Midbrain (tissue), 1 donor: Measurements from ENCODE around the gene ALG10B.
"Not testable (repeated sequence)": the region's sequence is repeated elsewhere in the genome, so short reads cannot be mapped to it uniquely, and the experiment has no call there.

Source experiments
- DNase-seq: peaks from one replicate; lab custom pipeline; 2025; lab: John Stamatoyannopoulos, UW

ALG10B gene, protein sequence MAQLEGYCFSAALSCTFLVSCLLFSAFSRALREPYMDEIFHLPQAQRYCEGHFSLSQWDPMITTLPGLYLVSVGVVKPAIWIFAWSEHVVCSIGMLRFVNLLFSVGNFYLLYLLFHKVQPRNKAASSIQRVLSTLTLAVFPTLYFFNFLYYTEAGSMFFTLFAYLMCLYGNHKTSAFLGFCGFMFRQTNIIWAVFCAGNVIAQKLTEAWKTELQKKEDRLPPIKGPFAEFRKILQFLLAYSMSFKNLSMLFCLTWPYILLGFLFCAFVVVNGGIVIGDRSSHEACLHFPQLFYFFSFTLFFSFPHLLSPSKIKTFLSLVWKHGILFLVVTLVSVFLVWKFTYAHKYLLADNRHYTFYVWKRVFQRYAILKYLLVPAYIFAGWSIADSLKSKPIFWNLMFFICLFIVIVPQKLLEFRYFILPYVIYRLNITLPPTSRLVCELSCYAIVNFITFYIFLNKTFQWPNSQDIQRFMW

DNA sequence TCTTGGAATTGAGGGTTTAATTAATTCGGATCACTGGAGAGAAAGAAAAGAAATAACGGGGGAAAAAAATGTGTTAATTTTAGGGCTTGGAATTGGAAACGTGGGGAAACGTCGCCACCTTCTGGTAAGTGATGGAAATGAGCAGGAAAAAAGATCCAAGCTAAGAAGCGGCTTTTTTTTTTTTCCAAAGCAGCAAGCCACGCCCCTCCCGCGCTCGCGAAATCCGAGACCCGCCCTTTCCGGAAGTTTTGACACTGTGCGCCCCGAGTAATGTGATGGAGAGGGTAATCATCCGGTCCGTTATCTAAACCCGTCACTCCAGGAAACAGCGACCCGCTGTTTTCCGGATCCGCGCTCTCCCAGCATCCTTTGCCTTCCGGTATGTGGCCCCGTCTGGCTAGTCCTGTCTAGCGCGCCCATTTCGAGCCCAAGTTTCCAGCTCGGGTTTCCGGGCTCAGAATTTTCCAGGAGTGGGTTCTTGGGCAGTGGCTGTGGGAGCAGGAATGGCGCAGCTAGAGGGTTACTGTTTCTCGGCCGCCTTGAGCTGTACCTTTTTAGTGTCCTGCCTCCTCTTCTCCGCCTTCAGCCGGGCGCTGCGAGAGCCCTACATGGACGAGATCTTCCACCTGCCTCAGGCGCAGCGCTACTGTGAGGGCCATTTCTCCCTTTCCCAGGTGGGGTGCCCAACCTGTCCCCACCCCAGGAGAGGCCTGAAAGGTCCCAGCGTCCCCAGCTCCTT, at the start of gene ALG10B:
Gene ALG10B (plus strand): TSS at position 384 of the 739 bp plus-strand sequence. CDS start 120 bp downstream, at position 504.
- peak; percentile 98 for DNase-seq

DNA sequence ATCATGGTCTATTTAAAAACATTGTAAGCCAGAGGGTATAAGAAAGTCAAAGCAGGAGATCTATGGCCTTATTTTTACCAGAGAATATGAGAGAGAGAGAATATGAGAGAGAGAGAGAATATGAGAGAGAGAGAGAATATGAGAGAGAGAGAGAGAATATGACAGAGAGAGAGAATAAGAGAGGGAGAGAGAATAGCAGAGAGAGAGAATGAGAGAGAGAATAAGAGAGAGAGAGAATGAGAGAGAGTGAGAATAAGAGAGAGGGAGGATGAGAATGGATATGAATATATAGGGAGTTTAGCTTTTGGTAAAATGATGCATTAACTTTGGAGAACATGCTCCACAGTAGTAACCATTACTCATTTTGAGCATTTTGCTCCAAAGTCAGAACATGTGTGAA, 48.0 kb upstream of the ALG10B start:
- no peak for DNase-seq

DNA sequence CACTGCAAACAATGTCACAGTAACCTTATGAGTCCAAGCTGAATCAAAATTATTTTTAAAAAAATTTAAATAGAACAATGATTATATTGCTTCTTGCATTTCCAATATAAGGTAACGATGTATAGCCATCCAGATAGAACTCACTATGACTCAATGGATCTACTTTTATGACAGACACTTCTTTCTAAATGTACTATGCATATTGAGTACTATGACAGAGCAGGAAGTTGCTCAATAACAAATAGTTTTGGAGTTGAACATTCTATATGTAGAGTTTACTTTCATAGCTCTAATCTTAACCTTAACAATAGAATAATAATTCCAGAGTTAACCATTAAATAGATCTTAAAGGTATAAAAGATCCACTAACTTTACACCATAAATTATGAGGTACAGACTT, 46.7 kb upstream of the ALG10B start:
- DNase-seq, result no peak

DNA sequence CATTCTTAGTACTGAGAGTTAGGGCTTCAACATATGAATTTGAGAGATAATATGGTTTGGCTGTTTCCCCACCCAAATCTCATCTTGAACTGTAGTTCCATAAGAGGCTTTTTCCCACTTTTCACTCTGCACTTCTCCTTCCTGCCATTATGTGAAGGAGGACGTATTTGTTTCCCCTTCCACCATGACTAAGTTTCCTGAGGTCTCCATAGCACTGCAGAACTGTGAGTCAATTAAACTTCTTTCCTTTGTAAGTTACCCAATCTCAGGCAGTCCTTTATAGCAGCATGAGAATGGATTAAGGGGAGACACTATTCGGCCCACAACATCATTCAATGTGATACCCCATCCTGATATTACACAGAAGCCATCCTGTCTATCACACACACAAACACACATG, 36.8 kb upstream of the ALG10B start:
- DNase-seq, result no peak

DNA sequence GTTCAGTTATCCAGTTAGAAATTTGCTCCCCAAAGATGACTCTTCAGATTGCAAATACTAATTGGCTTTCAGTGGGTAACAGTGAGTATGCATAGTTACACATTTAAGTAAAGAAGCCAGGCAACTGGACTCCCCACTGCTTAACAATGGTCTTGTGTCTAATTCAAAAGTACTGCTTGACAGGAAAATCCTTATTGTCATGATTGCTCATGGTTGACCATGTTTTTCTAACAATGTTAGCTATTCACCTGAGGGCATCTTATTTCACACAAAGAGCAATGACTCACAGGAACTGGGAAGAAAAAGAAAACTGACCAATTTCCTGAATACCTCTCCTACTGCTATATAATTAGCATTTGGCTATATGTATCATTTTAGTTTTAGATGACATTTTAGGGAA, 33.7 kb upstream of the ALG10B start:
- no peak for DNase-seq

DNA sequence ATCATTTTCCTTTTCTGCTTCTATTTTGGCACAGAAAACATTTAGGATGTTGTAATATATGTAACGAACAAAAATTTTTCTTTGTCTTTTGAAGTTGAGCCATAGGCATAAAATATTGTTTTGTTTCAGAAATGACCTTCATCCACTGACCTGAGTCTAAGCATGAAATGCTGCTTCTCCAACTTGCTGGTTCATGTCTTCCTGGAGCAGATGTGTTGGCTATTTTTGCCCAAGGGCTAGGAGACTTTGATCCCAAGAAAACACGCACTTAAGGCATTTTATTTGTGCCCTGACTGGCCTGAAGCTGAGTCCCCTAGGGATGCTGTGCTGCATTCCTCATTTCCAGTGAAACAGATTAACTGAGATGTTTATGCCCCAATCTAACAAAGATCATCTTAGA, 27.2 kb upstream of the ALG10B start:
- no peak for DNase-seq

DNA sequence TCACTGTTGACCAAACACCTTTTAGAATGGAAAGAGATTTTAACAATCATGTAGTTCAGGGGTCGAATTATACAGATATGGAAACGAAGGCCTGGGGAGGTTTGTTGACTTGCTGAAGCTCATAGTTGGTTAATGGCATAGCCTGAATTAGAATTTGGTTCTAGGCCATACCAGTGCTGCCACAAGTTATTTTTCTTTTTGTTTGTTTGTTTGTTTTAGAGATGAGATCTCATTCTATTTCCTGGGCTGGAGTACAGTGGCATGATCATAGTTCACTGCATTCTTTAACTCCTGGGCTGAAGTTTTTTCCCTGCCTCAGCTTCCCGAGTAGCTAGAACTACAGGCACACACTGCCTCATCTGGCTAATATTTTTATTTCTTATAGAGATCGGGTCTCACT, 25.4 kb upstream of the ALG10B start:
- no peak for DNase-seq

DNA sequence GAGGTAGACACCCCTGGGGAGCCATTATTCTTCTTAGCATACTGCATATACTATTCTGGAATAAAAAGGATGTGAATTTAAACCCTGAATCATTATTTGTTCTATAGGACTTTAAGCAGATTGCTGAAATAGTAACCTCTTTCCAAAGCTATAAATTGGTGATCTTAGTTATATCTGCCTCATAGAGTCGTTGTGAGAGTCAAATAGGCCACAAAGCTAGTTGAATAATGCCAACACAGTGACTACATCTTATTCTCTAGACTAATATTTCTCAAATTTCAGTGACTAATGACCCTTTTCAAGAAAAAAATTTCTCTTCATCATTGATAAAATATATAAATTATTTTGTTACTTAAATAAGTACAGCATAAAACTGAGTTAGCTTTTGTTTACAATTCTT, 13.6 kb upstream of the ALG10B start:
- not testable (repeated sequence) for DNase-seq

DNA sequence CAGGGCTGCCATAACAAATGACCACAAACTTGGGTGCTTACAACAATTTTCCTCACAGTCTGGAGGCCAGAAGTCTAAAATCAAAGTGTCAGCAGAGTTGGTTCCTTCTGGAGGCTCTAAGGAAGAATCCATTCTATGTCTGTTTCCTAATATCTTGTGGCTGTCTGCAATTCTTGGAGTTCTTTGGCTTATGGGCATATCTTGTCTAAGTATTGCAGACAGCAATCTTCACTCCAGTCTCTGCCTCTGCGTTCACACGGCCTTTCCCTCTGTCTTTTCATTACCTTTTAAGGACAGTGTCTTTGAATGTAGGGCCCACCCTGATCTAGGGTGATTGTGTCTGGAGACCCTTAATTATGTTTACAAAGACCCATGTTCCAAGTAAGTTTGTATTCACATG, 5.4 kb downstream of the ALG10B start:
- not testable (repeated sequence) for DNase-seq

DNA sequence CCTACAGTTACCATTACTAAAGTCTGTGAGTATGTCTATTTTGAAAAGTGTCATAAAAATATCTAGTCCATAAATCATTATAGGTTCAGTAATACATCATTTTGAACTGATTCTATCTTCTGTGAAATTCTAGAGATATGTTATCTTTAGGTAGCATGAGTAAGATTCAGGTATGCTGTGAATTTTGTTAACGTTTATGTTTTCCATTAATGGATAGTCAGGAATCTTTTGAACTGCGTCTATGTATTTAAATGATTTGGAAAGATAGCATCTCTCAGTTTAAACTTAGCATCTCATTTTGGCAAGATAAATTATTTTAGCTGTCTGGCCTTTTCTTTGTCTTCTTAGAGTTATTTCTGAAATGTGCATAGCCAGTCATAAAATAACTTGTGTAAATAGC, 8.3 kb downstream of the ALG10B start:
- no peak for DNase-seq

DNA sequence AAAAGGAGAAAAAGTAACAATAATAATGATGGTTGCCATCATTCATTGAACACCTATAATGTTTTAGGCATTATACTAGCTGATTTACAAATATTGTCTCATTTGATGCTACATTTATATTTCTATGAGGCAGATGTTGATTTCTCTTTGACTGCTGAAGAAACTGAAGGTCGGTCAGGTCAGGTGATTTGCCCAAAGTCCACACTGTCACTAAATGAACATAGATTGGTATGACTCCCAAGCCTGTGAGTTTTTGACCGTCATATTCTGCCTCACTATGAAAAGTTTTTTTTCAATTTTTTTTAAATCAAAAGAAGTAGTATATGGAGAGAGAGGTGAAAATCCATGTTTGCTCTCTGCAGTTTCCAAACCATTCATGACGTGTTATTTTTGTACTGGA, 10.8 kb downstream of the ALG10B start:
- DNase-seq, result no peak

DNA sequence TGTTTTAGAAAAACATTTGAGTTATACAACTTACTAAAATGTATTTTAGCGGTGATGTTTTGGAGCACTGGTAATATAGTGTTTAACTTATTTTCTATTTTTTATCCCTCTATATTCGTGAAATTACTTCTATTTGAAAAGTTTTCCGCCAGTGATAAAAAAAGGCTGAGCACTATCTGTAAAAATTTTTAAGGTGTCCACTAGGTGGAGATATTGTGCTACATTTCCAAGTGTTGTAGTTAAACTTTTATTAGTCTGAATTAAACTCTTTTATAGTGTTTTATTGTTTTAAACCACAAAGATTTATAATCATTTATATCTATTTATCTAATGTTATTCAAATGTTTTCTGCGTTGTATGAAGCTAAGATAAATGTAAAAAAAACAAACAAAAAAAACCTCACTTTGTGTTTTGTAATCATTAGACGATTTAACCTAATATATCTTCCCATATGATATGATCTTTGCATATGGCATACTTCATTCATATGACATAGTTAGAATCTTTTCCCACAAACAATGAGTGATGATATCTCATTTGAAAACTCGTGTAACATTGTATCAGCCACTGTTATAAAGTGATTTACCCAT, 11.8 kb downstream of the ALG10B start:
- DNase-seq, result peak; percentile 28

DNA sequence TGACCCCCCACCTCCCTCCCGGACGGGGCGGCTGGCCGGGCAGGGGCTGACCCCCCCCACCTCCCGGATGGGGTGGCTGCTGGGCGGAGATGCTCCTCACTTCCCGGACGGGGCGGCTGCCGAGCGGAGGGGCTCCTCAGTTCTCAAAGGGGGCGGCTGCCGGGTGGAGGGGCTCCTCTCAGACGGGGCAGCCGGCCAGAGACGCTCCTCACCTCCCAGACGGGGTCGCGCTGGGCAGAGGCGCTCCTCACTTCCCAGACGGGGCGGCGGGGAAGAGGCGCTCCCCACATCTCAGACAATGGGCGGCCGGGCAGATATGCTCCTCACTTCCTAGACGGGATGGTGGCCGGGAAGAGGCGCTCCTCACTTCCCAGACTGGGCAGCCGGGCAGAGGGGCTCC, 13.8 kb downstream of the ALG10B start:
- not testable (repeated sequence) for DNase-seq

DNA sequence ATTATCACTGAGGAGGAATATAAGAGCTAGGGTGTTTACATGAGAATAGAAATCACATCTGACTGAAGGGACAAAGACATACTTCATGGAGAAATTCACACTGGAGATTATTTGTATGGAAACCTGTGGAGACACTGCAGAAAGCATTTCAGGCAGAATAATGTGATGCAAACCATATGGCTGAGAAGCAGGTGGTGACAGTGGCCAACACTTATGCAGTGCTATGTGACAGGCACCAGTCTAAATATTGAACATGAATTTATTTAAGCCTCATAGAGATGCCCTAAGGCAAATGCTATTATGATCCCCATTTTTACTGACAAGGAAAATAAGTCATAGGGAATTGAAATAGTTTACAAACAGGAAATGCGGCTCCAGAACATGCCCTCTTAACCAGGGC, 16.2 kb downstream of the ALG10B start:
- no peak for DNase-seq

DNA sequence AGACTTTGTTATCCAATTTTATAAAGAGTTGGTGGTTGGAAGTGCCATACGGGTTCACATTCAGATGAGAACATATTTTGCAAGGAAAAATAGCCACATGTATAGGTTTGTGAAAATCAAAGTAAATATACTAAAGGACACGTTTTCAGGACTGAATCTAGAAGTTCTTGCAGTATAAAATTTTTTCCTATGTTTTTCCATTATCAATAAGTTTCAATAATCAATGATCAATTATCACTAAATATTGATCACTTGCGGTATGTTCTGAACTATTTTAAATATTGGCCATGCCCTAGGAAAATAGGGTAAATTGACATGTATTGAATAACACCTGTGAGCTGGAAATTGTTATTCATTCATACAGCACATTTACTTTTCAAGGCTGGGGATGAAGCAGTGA, 25.9 kb downstream of the ALG10B start:
- no peak for DNase-seq

DNA sequence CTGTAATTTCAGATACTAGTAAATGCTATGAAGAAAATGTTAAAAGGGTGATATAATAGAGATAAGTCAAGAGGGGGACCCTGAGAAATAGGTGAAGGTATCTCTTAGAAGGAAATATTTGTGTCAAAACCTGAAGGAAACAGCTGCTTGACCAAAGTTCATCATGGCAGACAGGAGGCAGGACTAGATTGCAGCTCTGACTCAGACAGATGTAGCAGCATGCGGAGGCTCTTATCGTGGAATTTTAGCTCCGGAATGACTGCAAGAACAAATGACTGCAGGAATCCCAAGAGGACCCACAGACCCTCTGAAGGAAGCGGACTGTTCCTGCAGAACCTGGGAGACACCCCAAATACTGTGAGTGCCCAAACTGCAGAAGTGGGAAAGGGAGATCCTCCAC, 26.7 kb downstream of the ALG10B start:
- DNase-seq, result not testable (repeated sequence)

DNA sequence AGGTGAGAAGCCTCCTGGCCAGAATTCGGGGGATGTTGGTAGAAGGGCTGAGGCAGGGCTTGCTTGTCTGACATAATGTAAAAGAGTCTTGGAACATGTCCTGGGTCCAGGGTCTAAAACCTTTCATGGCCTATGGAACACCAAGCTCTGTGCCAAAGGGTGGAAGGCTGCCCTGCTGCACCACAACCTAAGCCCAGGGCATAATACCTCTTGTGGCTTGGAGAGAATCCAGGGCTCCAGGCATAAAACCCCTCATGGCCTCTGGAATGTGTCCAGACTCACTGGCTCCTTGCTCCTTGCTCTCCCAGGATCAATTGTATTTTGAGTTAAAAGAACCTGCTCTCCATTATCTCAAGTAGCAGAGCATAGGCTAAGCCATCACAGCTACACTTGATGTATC, 27.3 kb downstream of the ALG10B start:
- not testable (repeated sequence) for DNase-seq

DNA sequence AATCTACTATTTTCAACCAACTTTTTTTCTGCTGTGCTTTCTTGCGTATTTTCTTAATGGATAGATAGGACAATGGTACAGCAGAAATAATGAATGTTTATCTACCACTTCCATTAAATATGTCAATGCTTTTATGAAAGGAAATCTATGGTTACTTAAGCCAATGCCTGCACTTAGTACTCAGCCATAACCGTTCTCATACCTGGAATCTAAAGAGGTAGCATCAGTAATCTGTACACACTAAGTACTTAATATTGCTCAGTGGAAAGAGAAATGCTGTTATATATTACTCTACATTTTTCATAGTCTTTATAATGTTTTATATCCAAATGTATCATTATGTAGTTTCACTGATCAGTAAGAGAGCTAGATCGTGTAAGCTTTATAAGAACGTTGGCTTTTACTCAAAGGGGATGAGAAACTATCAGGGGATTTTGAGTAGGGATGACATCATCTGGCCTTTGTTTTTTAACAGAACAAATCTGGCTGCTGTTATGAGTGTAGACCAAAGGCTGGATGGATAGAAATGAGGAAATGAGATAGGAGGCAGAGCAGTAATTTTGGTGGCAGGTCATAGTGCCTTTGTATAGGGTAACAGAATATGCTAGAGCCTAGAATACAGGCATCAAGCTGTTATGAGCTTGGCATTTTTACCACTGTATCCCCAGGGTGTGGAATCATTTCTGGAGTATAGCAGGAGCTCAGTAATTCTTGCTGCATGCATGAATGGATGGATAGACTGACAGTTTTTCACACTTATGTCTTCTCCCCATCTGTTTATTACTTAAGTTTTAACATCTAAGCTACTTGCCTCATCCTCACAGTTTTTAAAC, 34.0 kb downstream of the ALG10B start:
- no peak for DNase-seq

DNA sequence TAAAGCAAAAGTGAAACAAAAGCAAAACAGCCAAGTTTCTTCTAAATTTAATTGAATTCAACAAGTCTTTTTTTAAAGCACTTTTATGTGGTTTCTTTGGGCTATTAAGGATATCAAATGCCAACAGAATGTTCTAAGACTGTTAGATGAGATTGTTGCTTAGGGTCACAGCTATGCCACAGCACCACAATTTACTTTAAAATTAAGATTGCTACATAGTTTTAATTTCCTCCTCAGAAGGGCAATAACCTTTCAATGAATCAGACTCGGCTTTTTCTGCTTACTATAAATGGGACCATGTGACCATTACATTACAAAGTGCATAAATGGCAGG, 34.6 kb downstream of the ALG10B start:
- DNase-seq, result not testable (repeated sequence)

DNA sequence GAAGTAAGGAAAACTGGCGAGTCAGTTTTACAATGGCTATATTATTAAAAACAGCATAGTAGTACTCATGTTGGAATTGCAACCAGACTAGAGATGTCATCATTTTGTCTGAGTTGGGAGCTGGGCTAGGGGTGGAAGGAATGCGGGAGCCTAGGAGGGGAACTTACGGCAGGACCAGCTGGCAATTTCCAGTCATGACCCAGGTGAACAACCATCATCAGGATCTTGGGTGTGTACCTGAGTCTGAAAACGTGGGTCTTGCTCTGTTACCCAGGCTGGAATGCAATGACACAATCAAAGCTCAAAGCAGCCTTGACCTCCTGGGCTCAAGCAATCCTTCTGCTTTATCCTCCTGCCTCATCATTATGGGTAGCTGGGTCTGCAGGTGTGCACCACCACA, 50.9 kb downstream of the ALG10B start:
- no peak for DNase-seq

DNA sequence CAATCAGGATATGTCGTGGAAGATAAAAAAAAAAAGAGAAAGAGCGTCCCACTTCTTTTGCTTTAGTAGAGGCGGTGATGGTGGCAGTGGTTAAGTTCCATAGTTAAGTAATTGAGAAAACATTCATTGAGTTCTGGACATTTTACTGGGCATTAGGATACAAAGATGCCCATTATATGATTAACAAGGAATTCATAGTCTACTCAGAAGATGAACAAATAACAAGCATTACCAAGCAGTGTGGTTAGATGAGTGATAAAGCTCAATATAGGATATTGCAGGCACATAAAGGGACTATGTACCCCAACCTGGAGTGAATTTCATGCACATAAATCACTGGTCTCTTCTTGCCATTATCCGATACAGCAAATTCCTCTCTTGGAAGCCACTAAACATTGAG, 53.7 kb downstream of the ALG10B start:
- DNase-seq, result no peak

DNA sequence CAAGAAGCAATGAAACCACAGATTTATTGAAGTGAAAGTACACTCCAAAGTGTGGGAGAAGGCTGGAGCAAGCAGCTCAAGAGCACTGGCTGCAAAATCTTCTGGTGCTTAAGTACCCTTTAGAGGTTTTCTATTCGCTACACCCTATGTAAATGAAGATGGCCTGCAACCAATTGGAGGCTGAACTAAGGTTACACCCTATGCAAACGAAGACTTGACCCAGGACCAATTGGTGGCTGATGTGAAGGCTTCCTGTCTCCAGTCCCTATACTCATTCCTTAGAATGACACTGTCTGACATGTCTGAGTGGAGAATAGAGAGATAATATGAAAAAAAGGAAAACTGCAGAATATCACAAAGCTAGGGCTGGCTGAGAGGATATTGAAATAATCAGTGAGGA, 57.2 kb downstream of the ALG10B start:
- no peak for DNase-seq
